ENCODE results near the gene TMUB1. TPM values are rescaled to one million over a fixed set of nuclear protein-coding genes. Genes with fewer than 3 reads are reported as not detected.

The TMUB1 gene
- total RNA-seq, 1 experiment from 2014 or later = 68.1 TPM

DNA sequence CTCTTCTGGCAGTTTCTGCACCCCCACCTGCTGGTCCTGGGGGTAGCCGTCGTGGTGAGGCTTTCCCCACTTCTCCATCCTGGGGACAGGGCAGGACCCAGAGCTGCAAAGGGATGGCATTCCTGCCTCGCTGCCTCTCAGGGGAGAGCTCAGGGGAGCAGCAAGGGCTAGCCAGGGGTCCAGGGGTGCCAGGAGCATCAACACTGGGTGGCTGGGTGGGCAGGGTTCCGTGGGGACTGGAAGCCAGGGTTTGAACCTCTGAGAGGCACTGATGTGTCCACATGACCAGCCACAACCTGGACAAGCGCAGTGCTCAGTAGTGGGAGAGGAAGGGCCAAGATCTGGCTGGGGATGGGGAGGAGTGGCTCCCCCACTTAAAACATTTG lies 49.4 kb downstream of the TMUB1 start:
- intact Hi-C loops (cut with micrococcal nuclease; ENCODE audit: unreplicated experiment) = no loop called here
- no peaks in the 10 kb centered on the region for H3K27me3 ChIP-seq (replicated peaks; ENCODE audit: control insufficient read depth, insufficient read depth, low read length)

DNA sequence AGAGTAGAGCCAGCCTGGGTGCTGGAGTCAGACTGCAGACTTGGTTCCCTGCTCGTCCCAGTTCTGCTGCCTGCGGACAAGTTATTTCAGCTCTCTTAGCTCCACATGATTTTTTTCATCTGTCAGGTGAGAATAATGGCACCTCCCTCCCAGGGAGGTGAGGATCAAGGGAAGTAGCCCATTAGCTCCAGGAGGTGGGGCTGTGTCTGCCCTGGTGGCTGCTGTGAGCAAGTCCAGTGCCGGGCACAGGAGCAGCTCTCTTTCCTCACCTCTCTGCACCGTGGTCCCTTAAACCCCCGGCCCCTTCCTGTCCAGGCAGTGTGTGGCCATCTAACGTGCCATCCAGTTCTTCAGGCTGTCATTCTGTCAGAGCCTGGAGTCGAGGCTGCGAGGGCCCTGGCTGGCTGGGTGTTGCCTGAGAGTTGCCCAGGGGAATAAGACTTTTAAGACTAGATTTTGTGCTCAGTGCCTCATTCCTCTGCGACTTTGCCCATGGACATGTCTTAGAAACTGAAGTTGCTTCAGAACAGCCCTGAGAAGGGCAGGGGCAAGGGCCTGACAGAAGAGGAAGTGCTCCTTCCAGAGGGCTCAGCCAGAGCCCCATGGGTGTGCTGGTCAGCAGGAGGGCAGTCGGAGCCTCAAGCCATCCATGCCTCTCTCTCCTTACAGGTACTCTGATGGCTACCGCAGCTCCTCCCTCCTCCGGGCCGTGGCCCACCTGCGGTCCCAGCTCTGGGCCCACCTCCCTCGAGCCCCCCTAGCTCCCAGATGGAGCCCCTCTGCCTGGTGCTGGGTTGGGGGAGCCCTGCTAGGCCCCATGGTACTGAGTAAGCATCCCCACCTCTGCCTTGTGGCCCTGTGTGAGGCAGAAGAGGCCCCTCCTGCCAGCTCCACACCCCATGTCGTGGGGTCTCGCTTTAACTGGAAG lies 50.1 kb downstream of the TMUB1 start:
- Histone ChIP-seq H3K9me3 (no peaks in the 10 kb centered on the region), H3K36me3 (ENCODE audit: control insufficient read depth, insufficient read depth, low read length) (no peaks in the 10 kb centered on the region), H3K4me3 (ENCODE audit: low read depth, low read length) (no peak overlapping the region), H3K4me1 (no peaks in the 10 kb centered on the region), H3K27me3 (replicated peaks; ENCODE audit: control insufficient read depth, insufficient read depth, low read length) (no peaks in the 10 kb centered on the region)
- no peak overlapping the region for H3K4me3 Mint-ChIP-seq (ENCODE audit: unreplicated experiment)
- no peaks in the 10 kb centered on the region for H3K27me3 Mint-ChIP-seq (ENCODE audit: insufficient read depth, unreplicated experiment)
- TF ChIP-seq, protein P1, sequence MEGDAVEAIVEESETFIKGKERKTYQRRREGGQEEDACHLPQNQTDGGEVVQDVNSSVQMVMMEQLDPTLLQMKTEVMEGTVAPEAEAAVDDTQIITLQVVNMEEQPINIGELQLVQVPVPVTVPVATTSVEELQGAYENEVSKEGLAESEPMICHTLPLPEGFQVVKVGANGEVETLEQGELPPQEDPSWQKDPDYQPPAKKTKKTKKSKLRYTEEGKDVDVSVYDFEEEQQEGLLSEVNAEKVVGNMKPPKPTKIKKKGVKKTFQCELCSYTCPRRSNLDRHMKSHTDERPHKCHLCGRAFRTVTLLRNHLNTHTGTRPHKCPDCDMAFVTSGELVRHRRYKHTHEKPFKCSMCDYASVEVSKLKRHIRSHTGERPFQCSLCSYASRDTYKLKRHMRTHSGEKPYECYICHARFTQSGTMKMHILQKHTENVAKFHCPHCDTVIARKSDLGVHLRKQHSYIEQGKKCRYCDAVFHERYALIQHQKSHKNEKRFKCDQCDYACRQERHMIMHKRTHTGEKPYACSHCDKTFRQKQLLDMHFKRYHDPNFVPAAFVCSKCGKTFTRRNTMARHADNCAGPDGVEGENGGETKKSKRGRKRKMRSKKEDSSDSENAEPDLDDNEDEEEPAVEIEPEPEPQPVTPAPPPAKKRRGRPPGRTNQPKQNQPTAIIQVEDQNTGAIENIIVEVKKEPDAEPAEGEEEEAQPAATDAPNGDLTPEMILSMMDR (IDR thresholded peaks at IDR 0.05; ENCODE audit: insufficient read depth in 1 of 2, low read depth in 1 of 2, low read length in 1 of 2, severe bottlenecking in 1 of 2, unreplicated experiment in 1 of 2) = peak in 1 of 2 experiments; percentile 40
- H3K9me3 Mint-ChIP-seq (ENCODE audit: unreplicated experiment) = no peaks in the 10 kb centered on the region
- H3K4me1 Mint-ChIP-seq (ENCODE audit: low read depth, unreplicated experiment) = peaks cover 8% of the 10 kb centered on the region
- H3K36me3 Mint-ChIP-seq (ENCODE audit: insufficient read depth, unreplicated experiment) = peaks cover 15% of the 10 kb centered on the region
- ChIA-PET POLR2A (no interaction called here), CTCF (no interaction called here)
- no TSS peak for BruUV-seq (replicated peaks)
- H3K27ac Mint-ChIP-seq (ENCODE audit: unreplicated experiment) = no peak overlapping the region
- peak in 1 of 2 experiments; percentile 36 for DNase-seq
- intact Hi-C loops (cut with micrococcal nuclease; ENCODE audit: unreplicated experiment) = no loop called here

More for the DNA sequence above, 49.4 kb downstream of the TMUB1 start:
- POLR2A ChIA-PET = no interaction called here
- Mint-ChIP-seq H3K9me3 (ENCODE audit: unreplicated experiment) (no peaks in the 10 kb centered on the region), H3K27ac (ENCODE audit: unreplicated experiment) (no peak overlapping the region), H3K4me3 (ENCODE audit: unreplicated experiment) (no peak overlapping the region), H3K4me1 (ENCODE audit: low read depth, unreplicated experiment) (peaks cover 3% of the 10 kb centered on the region), H3K27me3 (ENCODE audit: insufficient read depth, unreplicated experiment) (no peaks in the 10 kb centered on the region), H3K36me3 (ENCODE audit: insufficient read depth, unreplicated experiment) (peaks cover 8% of the 10 kb centered on the region)
- CTCF ChIA-PET = no interaction called here
- TF ChIP-seq, protein P1 (IDR thresholded peaks at IDR 0.05; ENCODE audit: insufficient read depth in 1 of 2, low read depth in 1 of 2, low read length in 1 of 2, severe bottlenecking in 1 of 2, unreplicated experiment in 1 of 2) = no peak
- Histone ChIP-seq H3K9me3 (no peaks in the 10 kb centered on the region), H3K36me3 (ENCODE audit: control insufficient read depth, insufficient read depth, low read length) (no peaks in the 10 kb centered on the region), H3K4me1 (peaks cover 3% of the 10 kb centered on the region), H3K4me3 (ENCODE audit: low read depth, low read length) (no peak overlapping the region)
- no peak for DNase-seq
- no TSS peak for BruUV-seq (replicated peaks)

Other genes starting within 250 kb of the TMUB1 start
- gene AOC1, start 231.0 kb downstream of the TMUB1 start, total RNA-seq (2022) = 3.5 and 4.5 TPM in 2 replicates
- gene KCNH2, start 105.2 kb downstream of the TMUB1 start, total RNA-seq (2022) = 0.60 and 0.66 TPM in 2 replicates
- gene NOS3, start 92.5 kb downstream of the TMUB1 start, total RNA-seq (2022) = 1.1 TPM in 1 of 2 replicates, not detected in the other
- 4.3 and 4.8 TPM in 2 replicates for gene ATG9B, start 59.0 kb downstream of the TMUB1 start, total RNA-seq (2022)
- 30.1 and 30.8 TPM in 2 replicates for gene ABCB8, start 55.0 kb downstream of the TMUB1 start, total RNA-seq (2022)
- 0.70 and 1.1 TPM in 2 replicates for gene ASIC3, start 35.0 kb downstream of the TMUB1 start, total RNA-seq (2022)
- gene CDK5, start 25.6 kb downstream of the TMUB1 start, total RNA-seq (2022) = 23.8 and 25.2 TPM in 2 replicates
- gene SLC4A2, start 23.9 kb downstream of the TMUB1 start, total RNA-seq (2022) = 249 and 255 TPM in 2 replicates
- 114 and 119 TPM in 2 replicates for gene FASTK, start 2.7 kb downstream of the TMUB1 start, total RNA-seq (2022)
- gene AGAP3, start 3.0 kb upstream of the TMUB1 start, total RNA-seq (2022) = 70.2 and 76.6 TPM in 2 replicates
- not detected in 2 replicates for gene GBX1, start 84.2 kb upstream of the TMUB1 start, total RNA-seq (2022)
- not detected in 2 replicates for gene ASB10, start 103.8 kb upstream of the TMUB1 start, total RNA-seq (2022)
- gene H2BK1, start 127.0 kb upstream of the TMUB1 start, total RNA-seq (2022) = not detected in 2 replicates
- gene ABCF2, start 143.7 kb upstream of the TMUB1 start, total RNA-seq (2022) = 50.8 and 57.8 TPM in 2 replicates
- gene CHPF2, start 149.0 kb upstream of the TMUB1 start, total RNA-seq (2022) = 30.9 and 34.0 TPM in 2 replicates
- 20.2 and 27.8 TPM in 2 replicates for gene SMARCD3, start 165.2 kb upstream of the TMUB1 start, total RNA-seq (2022)